Cardiac fibroblast (primary cell): ENCODE measurements around the gene FXYD5.
A peak's percentile ranks its signal among the peaks of the same experiment; 100 is the strongest.

ENCODE experiments used
- DNase-seq, 2 donors: peaks; one replicate each; pipeline versions ENCODE4 v3.0.0 to v3.0.0-alpha.2; 2010; ENCODE audit warnings: low read depth in 2 of 2
- H3K4me3 ChIP-seq, 2 donors: replicated peaks in 1 of 2; 1 replicate in 1 of 2; 2 replicates in 1 of 2; pipeline ENCODE4 v1.5.1; 2011; ENCODE audit warnings: low read depth in 2 of 2, low read length in 2 of 2, mild to moderate bottlenecking in 2 of 2, moderate library complexity in 1 of 2
- CTCF ChIP-seq: IDR thresholded peaks from one replicate; pipeline ENCODE4 v1.5.1; 2011; ENCODE audit warnings: low read depth, mild to moderate bottlenecking, low read length, inconsistent platforms

Gene FXYD5

GRCh38 chr19:35214766-35215422, 60.4 kb downstream of the FXYD5 start:
- H3K4me3 ChIP-seq, result no peak overlapping the region
- TF ChIP-seq CTCF, result no peak
- DNase-seq, result no peak

- TF ChIP-seq CTCF, result no peak
- DNase-seq, result peak in 1 of 2 donors; percentile 12
- no peak overlapping the region for H3K4me3 ChIP-seq
Measured at GRCh38 chr19:35216016-35216832, 61.7 kb downstream of the FXYD5 start.

- no peak for DNase-seq
- TF ChIP-seq CTCF, result no peak
Measured at GRCh38 chr19:35216833-35217648, 62.5 kb downstream of the FXYD5 start.

GRCh38 chr19:35217649-35217990, 63.1 kb downstream of the FXYD5 start:
- no peak for DNase-seq
- TF ChIP-seq CTCF, result no peak
- no peak overlapping the region for H3K4me3 ChIP-seq

More at GRCh38 chr19:35216833-35217648, 62.5 kb downstream of the FXYD5 start:
- no peak overlapping the region for H3K4me3 ChIP-seq

GRCh38 chr19:35219008-35219407, 64.5 kb downstream of the FXYD5 start:
- no peak for DNase-seq
- H3K4me3 ChIP-seq, result no peak overlapping the region
- TF ChIP-seq CTCF, result no peak
